Liver (tissue), 9 donors: ENCODE data around the gene OR2L2. TPM values are rescaled to one million over a fixed set of nuclear protein-coding genes. Genes with fewer than 3 reads are reported as not detected.

Experiments used
- DNase-seq: peaks from one replicate; pipeline ENCODE4 v3.0.0-alpha.2; 2017; ENCODE audit warnings: low spot score
- H3K27ac ChIP-seq, 2 donors: one replicate each; pipeline ENCODE4 v1.7.0; 2013; ENCODE audit warnings: inconsistent platforms in 2 of 2, low read length in 2 of 2, control low read depth in 1 of 2, low read depth in 1 of 2, mild to moderate bottlenecking in 1 of 2
- H3K27me3 ChIP-seq, 4 donors: one replicate each; pipeline versions ENCODE4 v1.6.1 to v1.7.0; 2013; ENCODE audit warnings: low read length in 3 of 4, inconsistent platforms in 1 of 4, mild to moderate bottlenecking in 1 of 4, moderate library complexity in 1 of 4; ENCODE audit not compliant: control insufficient read depth in 4 of 4, insufficient read depth in 4 of 4
- H3K36me3 ChIP-seq, 4 donors: one replicate each; pipeline versions ENCODE4 v1.6.1 to v1.7.0; 2013; ENCODE audit warnings: low read length in 3 of 4, mild to moderate bottlenecking in 3 of 4, low read depth in 1 of 4, moderate library complexity in 1 of 4; ENCODE audit not compliant: control insufficient read depth in 4 of 4, insufficient read depth in 3 of 4
- H3K4me1 ChIP-seq, 4 donors: one replicate each; pipeline versions ENCODE4 v1.6.1 to v1.7.0; 2013; ENCODE audit warnings: low read length in 3 of 4, mild to moderate bottlenecking in 3 of 4, moderate library complexity in 1 of 4; ENCODE audit not compliant: control insufficient read depth in 4 of 4, insufficient read depth in 4 of 4
- H3K4me3 ChIP-seq, 3 donors: one replicate each; pipeline versions ENCODE4 v1.6.1 to v1.7.0; 2013; ENCODE audit warnings: low read length in 3 of 3, control low read depth in 1 of 3, low read depth in 1 of 3, mild to moderate bottlenecking in 1 of 3
- H3K9ac ChIP-seq, 2 donors: one replicate each; pipeline ENCODE4 v1.7.0; 2013; ENCODE audit warnings: low read length in 2 of 2, mild to moderate bottlenecking in 2 of 2, moderate library complexity in 2 of 2, control low read depth in 1 of 2, low read depth in 1 of 2
- H3K9me3 ChIP-seq, 4 donors: one replicate each; pipeline versions ENCODE4 v1.6.1 to v1.7.0; 2013; ENCODE audit warnings: low read length in 3 of 4; ENCODE audit not compliant: control insufficient read depth in 4 of 4
- ATF3 ChIP-seq: IDR thresholded peaks from 2 replicates; pipeline ENCODE4 v1.6.1; 2016; ENCODE audit warnings: antibody characterized with exemption
- CTCF ChIP-seq: fragments of 150-350 bp; IDR thresholded peaks from 2 replicates; pipeline ENCODE4 v1.5.1; 2017; ENCODE audit warnings: improper control_type of control experiment, low read depth, low read length; ENCODE audit not compliant: missing input control
- EGR1 ChIP-seq, 2 donors: IDR thresholded peaks; 2 replicates each; pipeline ENCODE4 v1.6.1; 2016 to 2018; ENCODE audit warnings: antibody characterized with exemption in 2 of 2, low read depth in 2 of 2
- FOXA1 ChIP-seq: IDR thresholded peaks from 2 replicates; pipeline ENCODE4 v1.6.1; 2016; ENCODE audit warnings: antibody characterized with exemption
- FOXA2 ChIP-seq: IDR thresholded peaks from 2 replicates; pipeline ENCODE4 v1.6.1; 2016; ENCODE audit warnings: antibody characterized with exemption
- GABPA ChIP-seq, 2 donors: IDR thresholded peaks in 1 of 2; conservative IDR thresholded peaks in 1 of 2; 2 replicates each; pipeline ENCODE4 v1.6.1; 2016; ENCODE audit warnings: antibody characterized with exemption in 2 of 2, mild to moderate bottlenecking in 1 of 2, moderate library complexity in 1 of 2
- HNF4A ChIP-seq, 2 donors: conservative IDR thresholded peaks; 2 replicates each; pipeline ENCODE4 v1.6.1; 2016; ENCODE audit warnings: antibody characterized with exemption in 2 of 2, mild to moderate bottlenecking in 2 of 2
- HNF4G ChIP-seq: IDR thresholded peaks from 2 replicates; pipeline ENCODE4 v1.6.1; 2016; ENCODE audit warnings: antibody characterized with exemption
- JUND ChIP-seq, 2 donors: IDR thresholded peaks; 2 replicates each; pipeline ENCODE4 v1.6.1; 2016; ENCODE audit warnings: antibody characterized with exemption in 2 of 2
- MAX ChIP-seq: IDR thresholded peaks from 2 replicates; pipeline ENCODE4 v1.6.1; 2016; ENCODE audit warnings: antibody characterized with exemption
- NR2F2 ChIP-seq: IDR thresholded peaks from 2 replicates; pipeline ENCODE4 v1.6.1; 2016; ENCODE audit warnings: antibody characterized with exemption
- RAD21 ChIP-seq, 2 donors: IDR thresholded peaks; 2 replicates each; pipeline ENCODE4 v1.6.1; 2016; ENCODE audit warnings: antibody characterized with exemption in 2 of 2, mild to moderate bottlenecking in 2 of 2
- REST ChIP-seq: IDR thresholded peaks from 2 replicates; pipeline ENCODE4 v1.6.1; 2016; ENCODE audit warnings: antibody characterized with exemption, mild to moderate bottlenecking
- RXRA ChIP-seq, 2 donors: IDR thresholded peaks; 2 replicates each; pipeline ENCODE4 v1.6.1; 2017 to 2018; ENCODE audit warnings: antibody characterized with exemption in 2 of 2, mild to moderate bottlenecking in 1 of 2
- TAF1 ChIP-seq: conservative IDR thresholded peaks from 2 replicates; pipeline ENCODE4 v1.6.1; 2016; ENCODE audit warnings: antibody characterized with exemption, mild to moderate bottlenecking
- YY1 ChIP-seq: IDR thresholded peaks from 2 replicates; pipeline ENCODE4 v1.6.1; 2016; ENCODE audit warnings: antibody characterized with exemption, mild to moderate bottlenecking
- ZBTB33 ChIP-seq: IDR thresholded peaks from 2 replicates; pipeline ENCODE4 v1.6.1; 2016; ENCODE audit warnings: antibody characterized with exemption
- WGBS: extraction: QIAGEN DNeasy Blood & Tissue Kit; methylation state at CpG from one replicate; pipeline ENCODE4 v1.1.7; 2013; 5-methylcytosine and 5-hydroxymethylcytosine counted together
- polyA plus RNA-seq, 2 donors: library from polyadenylated mRNA; stranded (reverse) in 1 of 2; unstranded in 1 of 2; fragments of 200-250 nt in 1 of 2; fragments of >200 nt in 1 of 2; fragmentation: Nextera tagmentation in 1 of 2; extraction: Ambion mirVana in 1 of 2; gene quantifications; one replicate each; pipeline versions ENCODE4 v1.2.1 to v1.2.3, GENCODE V29; 2013 to 2015
- total RNA-seq, 2 donors: library from RNA; depleted of rRNA; stranded (reverse); fragments of >200 nt; gene quantifications; one replicate each; pipeline ENCODE4 v1.2.3, GENCODE V29; 2014
- donor health status: healthy.
- donor health status: healthy.
- donor health status: healthy.
- donor health status: healthy.
- donor health status: healthy.

OR2L2 gene
- total and polyA plus RNA-seq, 4 donors = 0.03 TPM; not detected in 3

GRCh38 chr1:248047008-248047407 is 17.1 kb downstream of the OR2L2 start:
- no peak overlapping the region for H3K27ac ChIP-seq
- TF ChIP-seq JUND (IDR thresholded peaks at IDR 0.05) (no peak), FOXA1 (no peak), RAD21 (IDR thresholded peaks at IDR 0.05) (no peak)
- 46% methylated on average over 1 of the region's 1 CpG for WGBS
- no peak for DNase-seq
- no peak overlapping the region for H3K4me3 ChIP-seq
- no peaks in the 10 kb centered on the region for H3K4me1 ChIP-seq
- no peak overlapping the region for H3K9ac ChIP-seq
- H3K9me3 ChIP-seq = no peaks in the 10 kb centered on the region
- H3K27me3 ChIP-seq = no peaks in the 10 kb centered on the region
- H3K36me3 ChIP-seq = no peaks in the 10 kb centered on the region

- no peaks in the 10 kb centered on the region for H3K9me3 ChIP-seq
- no peaks in the 10 kb centered on the region for H3K36me3 ChIP-seq
These were observed 24.8 kb downstream of the OR2L2 start for GRCh38 chr1:248054671-248055070.

DNA sequence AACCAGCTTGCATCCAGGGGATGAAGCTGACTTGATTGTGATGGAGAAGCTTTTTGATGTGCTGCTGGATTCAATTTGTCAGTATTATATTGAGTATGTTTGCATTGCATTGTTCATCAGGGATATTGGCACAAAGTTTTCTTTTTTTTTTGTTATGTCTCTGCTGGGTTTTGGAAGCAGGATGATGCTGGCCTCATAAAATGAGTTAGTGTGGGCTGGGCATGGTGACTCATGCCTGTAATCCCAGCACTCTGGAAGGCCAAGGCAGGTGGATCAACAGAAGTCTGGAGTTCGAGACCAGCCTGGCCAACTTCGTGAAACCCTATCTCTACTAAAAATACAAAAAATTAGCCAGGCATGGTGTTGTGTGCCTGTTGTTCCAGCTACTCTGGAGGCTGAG is 25.4 kb downstream of the OR2L2 start:
- Histone ChIP-seq H3K4me1 (no peaks in the 10 kb centered on the region), H3K9ac (no peak overlapping the region), H3K27me3 (no peaks in the 10 kb centered on the region), H3K9me3 (no peaks in the 10 kb centered on the region), H3K36me3 (no peaks in the 10 kb centered on the region), H3K4me3 (no peak overlapping the region), H3K27ac (no peak overlapping the region)
- TF ChIP-seq NR2F2 (no peak), TAF1 (no peak), ZBTB33 (no peak), ATF3 (no peak), FOXA1 (no peak), YY1 (no peak), HNF4A (conservative IDR thresholded peaks at IDR 0.05) (no peak), GABPA (IDR thresholded peaks at IDR 0.05 in 1 of 2, conservative IDR thresholded peaks at IDR 0.05 in 1 of 2) (no peak), JUND (IDR thresholded peaks at IDR 0.05) (no peak), REST (no peak), MAX (no peak), CTCF (no peak), EGR1 (IDR thresholded peaks at IDR 0.05; ENCODE audit: low read depth in 2 of 2) (no peak), FOXA2 (no peak), RAD21 (IDR thresholded peaks at IDR 0.05) (no peak)
- WGBS = 60% methylated on average over 2 of the region's 2 CpGs
- DNase-seq = no peak

More at GRCh38 chr1:248054671-248055070, 24.8 kb downstream of the OR2L2 start:
- TF ChIP-seq HNF4G (no peak), TAF1 (no peak), FOXA1 (no peak), EGR1 (IDR thresholded peaks at IDR 0.05; ENCODE audit: low read depth in 2 of 2) (no peak), YY1 (no peak), RAD21 (IDR thresholded peaks at IDR 0.05) (no peak), JUND (IDR thresholded peaks at IDR 0.05) (no peak), ATF3 (no peak), RXRA (IDR thresholded peaks at IDR 0.05) (no peak), MAX (no peak)
- Histone ChIP-seq H3K4me1 (no peaks in the 10 kb centered on the region), H3K9ac (no peak overlapping the region), H3K27ac (no peak overlapping the region), H3K27me3 (no peaks in the 10 kb centered on the region), H3K4me3 (no peak overlapping the region)
- no peak for DNase-seq
